Activated T-cell treated with anti-CD3 and anti-CD28 coated beads for 1 hour (primary cell): ENCODE results near the gene PARK7.
"Not testable (repeated sequence)": the region's sequence is repeated elsewhere in the genome, so short reads cannot be mapped to it uniquely, and the experiment has no call there.

Experiments used
- DNase-seq: peaks from one replicate; pipeline ENCODE4 v3.0.0-alpha.2; 2020; ENCODE audit warnings: low read depth

PARK7 gene

DNA sequence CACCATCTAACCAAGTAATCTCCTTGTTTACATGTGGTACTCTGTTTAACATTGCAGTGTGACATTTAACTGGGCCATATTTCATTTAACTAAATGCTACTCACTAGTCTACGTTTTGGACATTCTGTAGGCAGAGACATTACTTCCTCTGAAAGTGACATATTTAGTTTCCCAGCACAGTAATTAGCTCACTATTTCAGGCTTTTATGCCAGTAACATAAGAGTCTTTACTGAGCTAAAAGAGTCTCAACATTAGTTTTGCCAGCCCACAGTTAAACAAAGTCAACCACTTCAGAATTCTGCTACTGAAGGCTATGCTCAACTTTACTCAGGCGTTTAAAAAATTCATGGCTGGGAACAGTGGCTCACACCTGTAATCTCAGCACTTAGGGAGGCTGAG, 18.3 kb upstream of the PARK7 start:
- DNase-seq: no peak

DNA sequence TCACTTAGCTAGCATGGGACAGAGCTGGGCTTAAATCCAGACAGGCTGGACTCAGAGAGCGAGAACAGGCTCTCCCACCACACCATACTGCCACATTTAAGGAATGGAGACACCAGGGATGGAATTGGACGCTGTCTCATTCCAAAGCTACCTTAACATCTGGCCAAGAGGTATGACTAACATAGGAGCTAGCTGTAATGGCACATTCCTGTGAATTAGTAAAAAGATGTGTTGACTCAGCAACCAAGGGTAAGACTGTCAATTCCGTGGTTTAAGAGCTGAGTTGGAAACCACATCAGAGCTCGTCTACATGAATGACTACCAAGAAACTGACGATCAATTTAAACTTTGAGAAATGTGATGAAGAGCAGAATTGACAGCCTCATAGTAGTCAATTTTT, 12.6 kb upstream of the PARK7 start:
- no peak for DNase-seq

DNA sequence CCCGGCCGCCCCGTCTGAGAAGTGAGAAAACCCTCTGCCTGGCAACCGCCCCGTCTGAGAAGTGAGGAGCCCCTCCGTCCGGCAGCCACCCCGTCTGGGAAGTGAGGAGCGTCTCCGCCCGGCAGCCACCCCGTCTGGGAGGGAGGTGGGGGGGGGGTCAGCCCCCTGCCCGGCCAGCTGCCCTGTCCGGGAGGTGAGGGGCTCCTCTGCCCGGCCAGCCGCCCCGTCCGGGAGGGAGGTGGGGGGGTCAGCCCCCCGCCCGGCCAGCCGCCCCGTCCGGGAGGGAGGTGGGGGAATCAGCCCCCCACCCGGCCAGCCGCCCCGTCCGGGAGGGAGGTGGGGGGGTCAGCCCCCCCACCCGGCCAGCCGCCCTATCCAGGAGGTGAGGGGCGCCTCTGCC, 8.7 kb upstream of the PARK7 start:
- not testable (repeated sequence) for DNase-seq

DNA sequence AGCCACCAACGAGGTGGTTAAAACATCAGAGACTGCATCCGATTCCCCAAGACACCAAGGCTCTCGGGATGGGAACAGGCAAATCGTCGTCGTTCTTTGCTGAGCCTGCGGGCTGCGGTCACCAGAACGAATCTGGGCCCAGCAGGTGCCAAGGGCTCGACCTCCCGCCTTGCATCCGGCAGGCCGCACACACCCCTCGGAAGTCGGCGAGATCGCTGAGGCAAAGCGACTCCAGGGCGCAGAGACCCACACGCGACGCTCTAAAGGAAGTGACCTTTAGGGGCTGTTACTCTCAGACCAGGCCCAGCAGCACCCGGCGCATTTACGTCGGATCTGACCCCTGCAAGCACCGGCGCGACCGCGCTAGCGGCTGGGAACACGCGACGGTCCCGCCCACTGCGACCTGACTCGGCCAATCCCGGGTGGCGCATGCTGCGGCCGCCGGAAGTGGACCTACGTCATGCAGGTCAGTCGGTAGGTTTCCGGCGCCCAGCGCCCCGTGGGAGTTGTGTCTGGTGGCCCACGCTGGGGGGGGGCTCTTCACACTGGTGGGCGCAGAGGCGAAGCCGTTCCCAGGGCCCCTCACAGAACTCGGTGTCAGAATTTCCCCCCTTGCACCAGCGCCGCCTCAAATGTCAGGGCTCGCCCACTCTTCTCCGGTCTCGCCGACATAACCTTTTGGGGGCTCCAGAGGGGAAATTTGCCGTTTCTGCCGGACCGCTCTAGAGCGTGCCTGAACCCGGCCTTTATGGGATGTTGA, 7.5 kb upstream of the PARK7 start:
- peak; percentile 65 for DNase-seq

DNA sequence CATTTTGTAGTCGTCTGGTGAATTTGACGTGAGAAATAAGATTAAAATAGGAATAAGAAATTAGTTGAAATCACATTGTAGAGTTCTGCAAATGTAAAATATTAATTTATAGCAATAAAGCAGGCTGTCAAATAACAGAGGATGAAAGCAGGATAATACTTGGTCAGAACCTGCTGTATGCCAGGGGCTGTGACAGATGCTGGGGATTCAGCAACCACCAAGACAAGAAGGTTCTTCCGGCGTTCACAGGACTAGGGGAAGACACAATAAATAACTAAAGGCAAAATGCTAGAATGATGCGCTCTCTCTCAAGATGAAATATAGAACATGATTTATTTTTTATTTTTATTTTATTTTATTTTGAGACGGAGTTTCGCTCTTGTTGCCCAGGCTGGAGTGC, 6.8 kb upstream of the PARK7 start:
- DNase-seq: no peak

DNA sequence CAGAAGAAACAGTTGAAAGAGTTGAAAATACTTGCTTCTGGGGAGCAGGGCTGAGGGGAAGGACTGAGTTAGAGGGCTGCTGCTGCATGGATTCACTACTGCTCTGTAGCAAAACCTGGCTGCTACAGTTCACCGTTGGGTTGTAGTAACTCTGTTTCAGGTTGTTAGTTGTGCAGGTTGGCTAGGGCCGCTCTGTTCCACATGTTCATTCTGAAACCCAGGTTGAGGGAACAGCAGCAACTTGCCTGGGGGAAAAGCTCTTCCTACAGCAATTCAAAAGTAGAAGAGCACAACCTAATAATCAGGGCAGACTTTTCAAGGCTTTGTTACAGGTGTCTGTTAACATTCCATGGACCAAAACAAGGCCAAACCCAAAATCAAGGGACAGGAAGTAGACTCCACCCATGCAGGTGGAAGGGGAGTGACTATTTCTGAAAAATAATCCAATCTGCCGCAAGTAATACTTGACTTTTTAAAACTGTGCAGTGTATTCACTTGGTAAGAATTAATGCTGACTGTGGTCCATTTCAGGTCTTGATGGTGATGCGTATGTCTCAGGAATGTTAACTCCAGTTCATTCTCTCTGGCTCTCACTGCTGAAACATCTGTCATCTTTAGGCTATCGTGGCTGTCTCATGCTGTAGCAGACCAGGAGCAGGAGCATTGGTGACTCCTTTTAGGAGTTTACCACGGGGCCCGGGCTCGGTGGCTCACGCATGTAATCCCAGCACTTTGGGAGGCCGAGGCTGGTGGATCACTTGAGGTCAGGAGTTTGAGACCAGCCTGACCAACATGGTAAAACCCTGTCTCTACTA, 5.1 kb upstream of the PARK7 start:
- DNase-seq: no peak

DNA sequence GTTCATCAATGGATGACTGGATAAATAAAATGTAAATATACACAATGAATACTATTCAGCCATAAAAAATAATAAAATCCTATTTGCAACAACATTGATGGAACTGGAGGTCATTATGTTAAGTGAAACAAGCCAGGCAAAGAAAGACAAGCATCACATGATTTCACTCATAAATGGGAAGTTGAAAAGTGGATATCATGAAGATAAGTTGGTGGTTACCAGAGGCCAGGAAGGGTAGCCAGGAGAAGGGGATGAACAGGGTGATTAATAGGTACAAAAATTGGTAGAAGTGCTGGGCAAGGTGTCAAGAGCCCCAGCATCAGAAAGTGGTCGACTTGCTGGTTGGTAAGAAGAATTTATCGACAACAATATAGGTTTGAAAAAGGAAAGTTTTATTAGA, 1.3 kb upstream of the PARK7 start:
- no peak for DNase-seq

DNA sequence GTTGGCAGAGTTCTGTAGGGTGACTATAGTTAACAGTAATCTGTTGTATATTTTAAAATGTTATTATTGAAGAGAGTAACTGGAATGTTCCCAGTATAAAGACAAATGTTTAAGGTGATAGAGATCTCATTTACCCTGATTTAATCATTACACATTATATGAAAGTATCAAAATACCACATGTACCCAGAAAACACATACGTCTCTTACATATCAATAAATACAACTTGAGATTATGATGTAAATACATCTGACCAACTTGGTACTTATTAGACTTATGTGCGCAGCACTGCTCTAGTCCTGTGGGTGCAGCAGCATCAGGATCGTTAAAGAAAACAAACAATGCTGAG, 670 bp upstream of the PARK7 start:
- DNase-seq: no peak

DNA sequence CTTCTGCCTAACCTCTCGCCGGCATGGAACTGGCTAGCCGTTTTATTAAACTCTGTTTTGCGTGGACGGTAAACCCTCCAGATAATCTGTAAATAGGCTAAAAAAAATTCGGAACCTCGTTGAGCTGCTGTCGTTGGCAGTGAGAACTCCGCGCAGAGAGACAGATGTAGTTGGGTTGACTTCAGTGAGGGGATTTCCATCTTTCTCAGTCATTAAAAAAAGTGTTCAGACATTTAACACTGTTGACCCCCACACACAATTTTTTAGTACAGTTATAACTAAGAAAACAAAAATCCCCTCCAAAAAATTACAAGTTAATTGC, 464 bp downstream of the PARK7 start:
- no peak for DNase-seq

DNA sequence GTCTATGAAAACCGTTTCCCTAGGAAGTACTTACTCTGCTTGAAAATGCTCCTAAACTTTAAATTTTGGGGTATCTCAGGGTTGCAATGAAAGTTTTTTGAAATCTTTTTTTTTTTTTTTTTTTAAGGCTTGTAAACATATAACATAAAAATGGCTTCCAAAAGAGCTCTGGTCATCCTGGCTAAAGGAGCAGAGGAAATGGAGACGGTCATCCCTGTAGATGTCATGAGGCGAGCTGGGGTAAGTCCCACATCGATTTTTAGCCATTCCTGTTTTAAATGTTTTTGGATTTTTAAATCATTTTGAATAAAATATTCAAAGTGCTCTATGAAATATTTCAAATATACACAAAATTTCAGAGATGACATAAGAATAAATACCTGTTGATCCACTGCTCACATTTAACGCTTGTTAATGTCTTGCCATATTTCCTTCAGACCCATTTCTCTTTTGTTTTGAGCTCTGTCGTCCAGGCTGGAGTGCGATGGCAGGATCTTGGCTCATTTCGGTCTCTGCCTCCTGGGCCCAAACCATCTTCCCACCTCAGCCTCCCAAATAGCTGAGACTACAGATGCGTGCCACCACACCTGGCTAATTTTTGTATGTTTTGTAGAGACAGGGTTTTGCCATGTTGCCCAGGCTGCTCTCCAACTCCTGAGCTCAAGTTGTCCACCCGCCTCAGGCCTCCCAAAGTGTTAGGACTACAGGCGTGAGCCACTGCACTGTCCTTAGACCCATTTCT, 1.3 kb downstream of the PARK7 start:
- no peak for DNase-seq

DNA sequence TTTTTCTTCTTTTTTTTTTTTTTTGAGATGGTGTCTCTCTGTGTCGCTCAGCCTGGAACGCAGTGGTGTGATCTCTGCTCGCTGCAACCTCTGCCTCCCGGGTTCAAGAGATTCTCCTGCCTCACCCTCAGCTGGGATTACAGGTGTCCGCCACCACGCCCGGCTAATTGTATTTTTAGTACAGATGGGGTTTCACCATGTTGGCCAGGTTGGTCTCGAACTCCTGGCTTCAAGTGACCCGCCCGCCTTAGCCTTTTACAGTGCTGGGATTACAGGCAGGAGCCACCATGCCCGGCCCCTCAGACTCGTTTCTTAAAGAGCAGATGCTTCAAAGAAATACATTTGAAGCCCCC, 1.8 kb downstream of the PARK7 start:
- not testable (repeated sequence) for DNase-seq

DNA sequence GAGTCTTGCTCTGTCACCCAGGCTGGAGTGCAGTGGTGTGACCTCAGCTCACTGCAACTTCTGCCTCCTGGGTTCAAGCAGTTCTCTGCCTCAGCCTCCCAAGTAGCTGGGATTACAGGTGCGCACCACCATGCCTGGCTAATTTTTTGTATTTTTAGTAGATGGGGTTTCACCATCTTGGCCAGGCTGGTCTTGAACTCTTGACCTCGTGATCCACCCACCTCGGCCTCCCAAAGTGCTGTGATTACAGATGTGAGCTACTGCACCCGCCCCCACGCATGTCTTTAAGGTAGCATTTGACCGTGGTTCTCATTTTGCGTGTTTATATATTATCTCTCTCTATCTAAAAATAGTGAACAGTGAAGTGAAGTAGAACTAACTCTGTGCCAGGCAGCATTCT, 2.3 kb downstream of the PARK7 start:
- DNase-seq: not testable (repeated sequence)

DNA sequence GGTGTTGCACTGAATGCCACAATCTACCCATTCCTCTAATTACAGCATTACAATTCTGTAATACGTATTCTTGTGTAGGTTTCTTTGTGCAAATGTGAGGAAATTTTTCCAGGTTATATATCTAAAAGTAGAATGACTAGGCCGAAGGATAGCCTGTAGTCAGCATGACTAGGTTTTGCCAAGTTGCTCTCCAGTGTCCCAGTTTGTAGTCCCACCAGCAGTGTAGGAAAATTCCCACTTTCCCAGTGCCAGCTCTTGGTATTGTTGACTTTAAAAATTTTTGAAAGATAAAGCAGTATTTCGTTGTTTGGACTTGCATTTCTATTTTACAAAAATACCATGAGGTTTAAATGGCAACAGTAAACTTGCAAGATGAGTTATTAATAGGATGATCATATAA, 3.0 kb downstream of the PARK7 start:
- DNase-seq: no peak

DNA sequence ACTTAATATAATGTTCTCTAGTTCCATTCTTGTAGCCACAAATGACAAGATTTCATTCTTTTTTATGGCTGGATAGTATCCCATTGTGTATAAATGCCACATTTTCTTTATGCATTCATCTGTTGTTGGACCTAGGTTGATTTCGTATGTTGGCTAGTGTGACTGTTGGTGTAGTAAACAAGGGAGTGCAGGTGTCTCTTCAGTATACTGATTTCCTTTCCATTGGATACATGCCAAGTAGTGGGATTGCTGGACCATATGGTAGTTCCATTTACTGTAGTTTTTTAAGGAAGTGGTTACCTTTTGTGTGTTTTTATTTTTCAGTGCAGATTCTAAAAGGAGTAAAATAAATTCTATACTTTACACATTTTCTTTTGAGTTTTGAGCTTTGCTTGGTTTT, 5.7 kb downstream of the PARK7 start:
- DNase-seq: no peak

DNA sequence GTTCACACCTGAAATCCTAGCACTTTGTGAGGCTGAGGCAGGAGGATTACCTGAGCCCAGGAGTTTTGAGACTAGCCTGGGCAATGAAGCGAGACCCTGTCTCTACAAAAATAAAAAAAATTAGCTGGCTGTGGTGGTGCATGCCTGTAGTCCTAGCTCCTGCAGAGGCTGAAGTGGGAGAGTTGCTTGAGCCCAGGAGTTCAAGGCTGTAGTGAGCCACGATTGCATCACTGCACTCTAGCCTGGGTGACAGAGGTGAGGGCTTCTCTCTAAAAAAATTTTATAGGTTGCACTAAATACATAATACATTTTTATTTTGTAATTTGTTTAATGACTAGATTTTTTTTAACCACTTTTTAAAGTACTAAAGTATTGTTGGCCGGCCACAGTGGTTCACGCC, 6.1 kb downstream of the PARK7 start:
- DNase-seq: no peak

DNA sequence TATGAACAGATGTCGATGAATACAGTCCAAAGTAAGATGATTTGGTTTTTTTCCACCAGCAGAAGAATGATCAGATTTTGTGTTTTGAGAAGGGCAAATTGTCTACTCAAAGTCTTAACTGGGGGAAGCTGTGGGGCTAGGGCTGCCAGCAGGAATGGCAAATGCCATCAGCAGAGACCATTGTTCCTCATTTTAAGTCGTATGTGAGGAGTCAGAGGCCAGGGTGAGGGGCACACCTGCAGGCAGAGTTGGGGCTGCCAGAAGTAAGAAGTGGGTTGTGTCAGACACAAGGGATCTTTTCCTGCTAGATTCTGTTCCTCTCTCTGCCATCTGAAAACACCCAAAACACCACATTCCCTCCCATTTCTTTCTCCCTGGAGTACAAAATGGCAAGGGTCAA, 8.7 kb downstream of the PARK7 start:
- DNase-seq: no peak

DNA sequence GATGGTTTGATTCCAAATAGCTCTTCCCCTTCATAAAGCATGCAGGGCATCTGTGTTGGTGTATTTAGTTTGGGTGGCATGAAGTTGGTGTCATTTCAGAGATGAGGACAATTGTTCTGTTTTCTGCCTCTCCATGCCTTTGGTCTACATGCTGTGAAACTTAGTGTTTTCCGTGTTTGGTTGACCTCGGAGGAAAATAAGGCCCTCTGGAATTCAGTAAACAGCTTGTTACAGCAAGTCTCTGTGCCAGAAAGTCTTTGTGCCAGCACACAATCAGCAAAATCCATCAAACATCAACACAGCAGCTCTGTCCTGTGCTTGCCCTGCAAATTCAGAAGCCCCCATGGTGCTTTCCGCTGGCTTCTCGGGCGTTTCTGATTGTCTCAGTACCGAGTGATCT, 9.5 kb downstream of the PARK7 start:
- no peak for DNase-seq

DNA sequence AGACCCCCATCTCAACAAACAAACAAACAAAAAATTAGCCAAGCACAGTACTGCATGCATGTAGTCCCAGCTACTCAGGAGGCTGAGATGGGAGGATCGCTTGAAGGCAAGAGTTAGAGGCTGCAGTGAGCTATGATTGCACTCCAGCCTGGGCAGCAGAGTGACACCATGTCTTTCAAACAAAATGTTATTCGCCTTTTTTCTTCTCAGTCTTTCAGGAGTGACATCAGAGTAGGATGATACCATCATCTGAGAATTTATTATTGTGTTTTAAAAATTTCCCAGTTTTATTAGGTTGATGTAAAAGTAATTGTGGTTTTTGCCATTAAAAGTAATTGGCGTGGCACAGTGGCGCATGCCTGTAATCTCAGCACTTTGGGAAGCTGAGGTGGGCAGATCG, 10.8 kb downstream of the PARK7 start:
- DNase-seq: no peak

DNA sequence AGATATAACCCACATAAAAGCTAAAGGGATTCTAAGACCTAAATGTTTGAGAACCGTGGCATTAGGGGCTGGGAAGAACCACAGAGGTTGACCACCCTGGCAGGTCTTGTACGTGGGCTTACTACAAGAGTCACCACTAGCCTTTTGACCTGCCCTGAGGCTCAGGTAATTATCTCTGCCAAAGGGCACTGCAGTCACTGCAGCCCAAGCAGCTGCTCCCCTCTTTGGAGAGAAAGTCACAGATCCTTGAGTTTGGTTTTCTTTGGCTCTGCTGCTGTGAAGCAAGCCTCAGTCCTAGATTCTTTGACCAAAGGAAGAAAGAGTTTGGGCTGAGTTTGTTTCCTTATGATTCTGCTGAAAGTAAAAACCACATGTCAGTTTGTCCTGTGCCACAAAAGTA, 11.6 kb downstream of the PARK7 start:
- no peak for DNase-seq

DNA sequence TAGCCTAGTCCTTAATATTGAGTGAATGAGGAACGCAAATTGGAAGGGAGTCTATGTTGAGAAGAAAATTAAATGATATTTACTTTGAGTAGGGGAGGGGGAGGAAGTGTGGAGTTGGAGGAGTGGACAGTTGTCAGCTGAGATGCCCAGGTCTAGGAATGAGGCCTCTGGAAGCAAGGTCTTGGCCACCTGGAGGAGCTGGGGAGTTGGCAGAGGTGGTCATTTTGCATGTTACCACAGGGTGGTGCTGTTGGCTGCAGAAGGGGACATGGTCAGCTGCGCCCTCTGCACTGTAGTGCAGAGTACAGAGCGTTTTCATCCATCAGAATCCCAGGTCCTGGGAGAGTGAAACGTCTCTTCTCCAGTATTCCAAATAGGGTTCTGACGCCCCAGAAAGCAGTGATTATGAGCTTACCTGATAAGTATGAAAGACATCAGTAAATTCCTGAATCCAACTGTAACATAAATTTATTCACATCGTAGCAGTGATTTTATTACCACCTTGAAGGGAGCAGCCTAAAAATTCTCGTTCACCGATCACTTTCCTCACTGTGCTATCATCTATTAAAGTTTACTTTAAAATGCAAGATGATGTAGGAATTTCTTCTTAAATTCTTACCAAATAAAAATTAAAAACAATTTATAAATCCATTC, 13.8 kb downstream of the PARK7 start:
- DNase-seq: no peak

DNA sequence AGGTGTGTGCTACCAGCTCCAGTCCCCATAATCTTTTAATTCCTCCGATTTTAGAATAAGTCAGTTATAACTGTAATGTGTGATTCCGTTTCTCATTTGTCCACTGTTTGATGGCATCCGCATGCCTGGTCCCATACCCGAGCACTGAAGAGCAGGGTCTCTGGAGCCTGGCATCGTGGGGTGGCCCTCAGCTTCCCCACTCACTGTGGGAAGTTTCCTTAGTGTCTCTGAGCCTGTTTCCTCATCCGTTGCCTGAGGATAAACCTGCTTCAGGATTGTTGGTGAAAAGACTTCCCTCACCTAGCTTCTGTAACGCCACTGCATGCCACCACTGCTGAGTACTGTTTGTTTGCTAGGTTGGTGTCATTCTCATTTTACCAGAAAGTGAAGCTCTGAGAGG, 19.5 kb downstream of the PARK7 start:
- DNase-seq: no peak

DNA sequence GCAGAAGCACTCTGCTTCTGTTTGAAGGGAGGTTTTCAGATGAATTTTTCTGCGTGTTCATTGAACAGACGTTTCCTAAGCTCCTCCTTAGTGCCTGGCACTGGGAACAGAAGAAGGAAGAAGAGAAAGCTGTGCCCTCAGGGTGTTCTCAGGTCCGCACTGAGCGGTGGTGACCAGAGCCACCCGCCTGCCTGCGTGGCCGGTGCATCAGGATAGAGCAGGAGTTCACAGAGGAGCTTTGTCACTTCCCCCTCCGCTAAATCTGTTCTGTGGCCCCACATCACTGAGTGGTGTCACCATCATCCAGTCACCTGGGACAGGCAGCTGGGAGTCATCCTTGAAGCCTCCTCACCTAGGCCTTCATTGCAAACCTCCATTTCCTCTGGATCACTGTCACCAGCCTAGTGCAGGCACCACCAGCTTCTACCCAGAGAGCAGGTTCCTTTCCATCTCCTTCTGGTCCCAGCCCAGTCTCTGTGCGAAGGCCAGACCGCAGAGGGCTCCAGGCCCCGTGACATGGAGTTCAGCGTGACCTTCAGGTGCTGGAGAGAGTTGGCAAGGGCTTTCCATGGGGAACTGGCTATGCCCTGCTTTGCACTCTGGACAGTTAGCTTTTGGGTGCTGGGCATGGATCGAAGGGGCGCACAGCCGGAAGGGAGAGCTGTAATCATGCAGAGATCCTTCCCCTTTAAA, 21.7 kb downstream of the PARK7 start:
- no peak for DNase-seq
